GDM1 (cell line): ENCODE results near the gene RESF1.
A peak's percentile ranks its signal among the peaks of the same experiment; 100 is the strongest.
"Not testable (repeated sequence)": the region's sequence is repeated elsewhere in the genome, so short reads cannot be mapped to it uniquely, and the experiment has no call there.

Experiments used
- DNase-seq: peaks from one replicate; lab custom pipeline; 2025; lab: John Stamatoyannopoulos, UW

RESF1 gene

GRCh38 chr12:31959161-31959700 lies at the start of gene RESF1:
TSS of gene RESF1 (plus strand) at chr12:31959415. CDS start at chr12:31980956, 21,541 bp downstream.
- DNase-seq = peak; percentile 88

GRCh38 chr12:31914927-31915326 lies 44.3 kb upstream of the RESF1 start:
- DNase-seq = no peak

GRCh38 chr12:31915446-31915845 lies 43.8 kb upstream of the RESF1 start:
- no peak for DNase-seq

- no peak for DNase-seq
These were observed 36.7 kb upstream of the RESF1 start for GRCh38 chr12:31922341-31923062.

GRCh38 chr12:31923063-31923412 lies 36.2 kb upstream of the RESF1 start:
- no peak for DNase-seq

- DNase-seq = no peak
These were observed 30.8 kb upstream of the RESF1 start for GRCh38 chr12:31928246-31929026.

- DNase-seq = no peak
These were observed 30.1 kb upstream of the RESF1 start for GRCh38 chr12:31929027-31929526.

- no peak for DNase-seq
These were observed 27.2 kb upstream of the RESF1 start for GRCh38 chr12:31931796-31932715.

GRCh38 chr12:31944299-31944698 lies 14.9 kb upstream of the RESF1 start:
- DNase-seq = no peak

- no peak for DNase-seq
These were observed 11.2 kb upstream of the RESF1 start for GRCh38 chr12:31947971-31948370.

GRCh38 chr12:31948697-31949359 lies 10.4 kb upstream of the RESF1 start:
- not testable (repeated sequence) for DNase-seq

- no peak for DNase-seq
These were observed 9.1 kb upstream of the RESF1 start for GRCh38 chr12:31950088-31950487.

- DNase-seq = no peak
These were observed 8.7 kb upstream of the RESF1 start for GRCh38 chr12:31950492-31950891.

GRCh38 chr12:31951008-31951407 lies 8.2 kb upstream of the RESF1 start:
- no peak for DNase-seq

GRCh38 chr12:31951939-31952338 lies 7.3 kb upstream of the RESF1 start:
- no peak for DNase-seq

GRCh38 chr12:31952418-31952817 lies 6.8 kb upstream of the RESF1 start:
- DNase-seq = no peak

- no peak for DNase-seq
These were observed 4.0 kb upstream of the RESF1 start for GRCh38 chr12:31954925-31955858.

- no peak for DNase-seq
These were observed 550 bp upstream of the RESF1 start for GRCh38 chr12:31958569-31959160.

GRCh38 chr12:31959701-31960391 lies 631 bp downstream of the RESF1 start:
- DNase-seq = peak; percentile 54
